Glutamatergic neuron (in vitro differentiated cells): Measurements from ENCODE around the gene TSPAN9. TPM values are rescaled to one million over a fixed set of nuclear protein-coding genes. Genes with fewer than 3 reads are reported as not detected.

ENCODE experiments used
- DNase-seq: peaks from one replicate; pipeline ENCODE4 v3.0.0; 2022
- H3K27ac Mint-ChIP-seq: one replicate; pipeline ENCODE4 v1.8.0; 2020; ENCODE audit warnings: mild to moderate bottlenecking, mixed read lengths, inconsistent platforms; ENCODE audit not compliant: unreplicated experiment
- H3K27me3 Mint-ChIP-seq: one replicate; pipeline ENCODE4 v1.8.0; 2020; ENCODE audit warnings: mild to moderate bottlenecking, moderate library complexity, mixed read lengths, inconsistent platforms; ENCODE audit not compliant: unreplicated experiment
- H3K36me3 Mint-ChIP-seq: one replicate; pipeline ENCODE4 v1.8.0; 2020; ENCODE audit warnings: mild to moderate bottlenecking, mixed read lengths, inconsistent platforms; ENCODE audit not compliant: unreplicated experiment
- H3K4me1 Mint-ChIP-seq: one replicate; pipeline ENCODE4 v1.8.0; 2020; ENCODE audit warnings: mild to moderate bottlenecking, low read depth, mixed read lengths, inconsistent platforms; ENCODE audit not compliant: unreplicated experiment
- H3K4me3 Mint-ChIP-seq: one replicate; pipeline ENCODE4 v1.8.0; 2020; ENCODE audit warnings: mild to moderate bottlenecking, mixed read lengths, inconsistent platforms; ENCODE audit not compliant: unreplicated experiment
- H3K9me3 Mint-ChIP-seq: one replicate; pipeline ENCODE4 v1.8.0; 2020; ENCODE audit warnings: mild to moderate bottlenecking, moderate library complexity, mixed read lengths, inconsistent platforms; ENCODE audit not compliant: unreplicated experiment
- total RNA-seq: library from RNA; stranded (reverse); fragmentation: NEBNext Ultra II Directional; extraction: Animal tissue kit (Norgen Biotek cat#: 25700); gene quantifications from one replicate; pipeline ENCODE4 v1.2.1, GENCODE V29; 2021; ENCODE audit not compliant: unreplicated experiment
- TF ChIP-seq, protein P1 (sequence below): fragments of 200-600 bp; sonication (generic); IDR thresholded peaks from one replicate; pipeline ENCODE4 v1.5.0; 2021; ENCODE audit not compliant: partially characterized antibody, unreplicated experiment

The TSPAN9 gene
- total RNA-seq, 1 donor from 2014 or later: 142 TPM

DNA sequence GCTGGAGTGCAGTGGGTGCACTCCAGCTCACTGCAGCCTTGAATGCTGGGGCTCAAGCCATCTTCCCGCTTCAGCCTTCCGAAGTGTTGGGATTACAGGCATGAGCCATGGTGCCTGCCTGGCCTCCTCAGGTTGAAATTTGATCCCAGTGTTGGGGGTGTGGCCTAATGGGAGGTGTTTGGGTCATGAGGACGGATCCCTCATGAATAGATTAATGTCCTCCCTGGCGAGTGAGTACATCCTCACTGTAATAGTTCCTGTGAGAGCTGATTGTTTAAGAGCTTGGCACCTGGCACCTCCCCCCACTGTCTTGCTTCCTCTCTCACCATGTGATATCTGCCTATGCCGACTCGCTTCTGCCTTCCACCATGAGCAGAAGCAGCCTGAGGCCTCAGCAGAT lies 84.7 kb downstream of the TSPAN9 start:
- H3K4me3 Mint-ChIP-seq: peak overlapping the region; percentile 43
- H3K4me1 Mint-ChIP-seq: peaks cover 37% of the 10 kb centered on the region
- TF ChIP-seq, protein P1, sequence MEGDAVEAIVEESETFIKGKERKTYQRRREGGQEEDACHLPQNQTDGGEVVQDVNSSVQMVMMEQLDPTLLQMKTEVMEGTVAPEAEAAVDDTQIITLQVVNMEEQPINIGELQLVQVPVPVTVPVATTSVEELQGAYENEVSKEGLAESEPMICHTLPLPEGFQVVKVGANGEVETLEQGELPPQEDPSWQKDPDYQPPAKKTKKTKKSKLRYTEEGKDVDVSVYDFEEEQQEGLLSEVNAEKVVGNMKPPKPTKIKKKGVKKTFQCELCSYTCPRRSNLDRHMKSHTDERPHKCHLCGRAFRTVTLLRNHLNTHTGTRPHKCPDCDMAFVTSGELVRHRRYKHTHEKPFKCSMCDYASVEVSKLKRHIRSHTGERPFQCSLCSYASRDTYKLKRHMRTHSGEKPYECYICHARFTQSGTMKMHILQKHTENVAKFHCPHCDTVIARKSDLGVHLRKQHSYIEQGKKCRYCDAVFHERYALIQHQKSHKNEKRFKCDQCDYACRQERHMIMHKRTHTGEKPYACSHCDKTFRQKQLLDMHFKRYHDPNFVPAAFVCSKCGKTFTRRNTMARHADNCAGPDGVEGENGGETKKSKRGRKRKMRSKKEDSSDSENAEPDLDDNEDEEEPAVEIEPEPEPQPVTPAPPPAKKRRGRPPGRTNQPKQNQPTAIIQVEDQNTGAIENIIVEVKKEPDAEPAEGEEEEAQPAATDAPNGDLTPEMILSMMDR: no peak
- H3K27ac Mint-ChIP-seq: no peak overlapping the region
- no peak for DNase-seq
- H3K36me3 Mint-ChIP-seq: peaks cover 22% of the 10 kb centered on the region
- H3K27me3 Mint-ChIP-seq: no peaks in the 10 kb centered on the region
- H3K9me3 Mint-ChIP-seq: peaks cover 7% of the 10 kb centered on the region

DNA sequence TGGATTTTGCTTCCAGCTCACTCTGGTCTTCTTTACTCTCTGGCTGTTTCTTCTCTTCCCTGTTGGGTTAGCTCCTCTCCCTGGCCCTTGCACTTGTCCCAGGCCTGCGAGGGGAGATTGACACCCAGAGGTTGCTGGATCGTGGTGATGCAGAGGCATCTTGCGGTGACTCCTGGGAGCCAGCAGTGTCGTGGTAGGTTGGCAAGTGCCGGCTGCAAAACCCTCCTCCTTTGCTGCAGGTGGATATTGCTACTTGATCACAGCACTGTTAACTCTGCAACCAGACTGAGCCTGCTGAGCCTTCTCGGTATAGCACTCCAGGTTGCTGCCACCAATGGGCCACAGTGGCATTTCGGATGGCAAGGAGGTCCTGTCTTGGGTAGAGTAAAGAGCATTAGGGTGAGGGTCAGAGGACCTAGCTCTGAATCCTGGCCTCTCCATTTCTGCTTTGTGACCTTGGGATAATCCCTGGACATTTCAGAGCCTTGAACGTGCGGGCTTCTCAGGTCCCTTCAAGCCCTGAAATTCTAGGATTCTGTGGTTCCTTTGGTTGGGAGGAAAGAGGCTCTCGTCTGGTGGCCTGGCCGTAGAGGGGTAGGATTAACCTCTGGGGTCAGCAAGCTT lies 87.4 kb downstream of the TSPAN9 start:
- Mint-ChIP-seq H3K4me1 (peaks cover 57% of the 10 kb centered on the region), H3K36me3 (peaks cover 18% of the 10 kb centered on the region), H3K9me3 (peaks cover 3% of the 10 kb centered on the region), H3K4me3 (no peak overlapping the region), H3K27ac (no peak overlapping the region), H3K27me3 (peaks cover 2% of the 10 kb centered on the region)
- TF ChIP-seq, protein P1: no peak
- no peak for DNase-seq

DNA sequence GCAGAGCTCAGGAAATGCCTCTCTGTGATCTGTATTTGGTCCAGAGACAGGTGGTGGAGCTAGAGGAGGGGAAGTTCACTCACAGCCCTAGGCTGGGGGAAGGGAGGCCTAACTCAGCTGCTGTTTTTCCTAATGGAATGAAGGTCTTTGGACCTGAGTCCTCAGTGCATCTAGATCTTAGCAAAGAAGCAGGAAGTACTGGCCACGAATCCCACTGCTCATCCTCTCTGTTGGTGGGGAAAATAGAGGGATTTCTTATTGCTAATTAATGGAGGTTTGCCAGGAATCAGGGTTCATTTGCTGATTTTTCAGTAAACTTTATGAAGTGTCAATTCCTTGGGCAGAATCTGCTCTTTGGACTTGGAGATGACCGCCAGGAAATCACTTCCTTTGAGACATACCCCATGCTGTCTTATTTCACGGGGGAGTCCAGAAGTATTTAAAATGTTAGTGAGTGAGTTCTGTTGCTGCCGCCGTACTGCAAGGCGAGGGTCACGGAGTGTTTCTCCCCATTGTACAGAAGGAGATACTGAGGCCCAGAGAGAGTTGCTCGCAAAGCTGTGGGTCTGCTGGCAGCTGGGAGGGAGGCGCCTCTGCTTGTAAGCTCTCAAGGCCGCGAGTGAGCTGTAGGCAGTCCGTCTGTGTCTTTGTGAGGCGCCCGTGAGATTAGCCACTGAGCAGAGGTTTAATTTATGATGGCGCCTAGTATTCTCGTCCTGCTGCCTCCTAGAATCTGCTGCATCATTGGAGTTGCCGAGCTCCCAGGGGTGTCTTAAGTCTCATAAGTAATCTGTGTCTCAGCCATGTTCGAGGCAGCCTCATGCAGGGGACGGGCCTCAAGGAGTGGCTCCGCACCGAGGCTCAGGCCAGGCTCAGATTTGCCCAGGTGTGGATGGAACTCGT lies 88.2 kb downstream of the TSPAN9 start:
- H3K4me3 Mint-ChIP-seq: peak overlapping the region; percentile 36

DNA sequence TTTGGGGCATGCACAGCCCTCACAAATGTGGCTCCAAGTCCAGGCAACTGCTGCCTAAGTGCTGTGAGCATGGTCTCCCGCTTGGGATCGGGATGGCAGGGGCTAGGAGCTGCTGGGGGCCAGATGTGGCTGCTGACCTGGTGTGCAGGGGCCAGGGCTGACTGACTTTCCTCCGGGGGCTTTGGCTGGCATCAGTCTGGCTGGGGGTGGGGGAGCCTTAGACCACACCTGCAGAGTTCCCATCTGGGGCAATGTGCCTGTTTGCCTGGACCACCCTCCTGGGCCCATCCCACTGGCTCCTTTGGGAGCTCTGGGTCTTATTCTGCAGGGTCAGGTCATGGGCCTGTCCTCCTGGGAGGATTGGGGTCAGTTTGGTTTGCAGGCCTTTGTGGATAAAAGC lies 90.5 kb downstream of the TSPAN9 start:
- Mint-ChIP-seq H3K4me1 (peaks cover 79% of the 10 kb centered on the region), H3K27ac (no peak overlapping the region), H3K9me3 (no peaks in the 10 kb centered on the region), H3K4me3 (no peak overlapping the region), H3K36me3 (no peaks in the 10 kb centered on the region), H3K27me3 (peaks cover 3% of the 10 kb centered on the region)
- TF ChIP-seq, protein P1: no peak
- no peak for DNase-seq

More for the DNA sequence above, 88.2 kb downstream of the TSPAN9 start:
- Mint-ChIP-seq H3K27me3 (peaks cover 2% of the 10 kb centered on the region), H3K4me1 (peaks cover 62% of the 10 kb centered on the region), H3K27ac (peak overlapping the region; percentile 19), H3K36me3 (peaks cover 11% of the 10 kb centered on the region), H3K9me3 (peaks cover 1% of the 10 kb centered on the region)
- no peak for DNase-seq
- TF ChIP-seq, protein P1: no peak
